Tibial nerve (tissue), 4 donors: Measurements from ENCODE around the gene PRSS53.
A peak's percentile ranks its signal among the peaks of the same experiment; 100 is the strongest.

Experiments used
- CTCF ChIP-seq, 5 experiments: fragments of 200-600 bp in 3 of 5; fragments of 450-650 bp in 2 of 5; sonication (generic) in 3 of 5; IDR thresholded peaks; one replicate each; pipeline ENCODE4 v1.5.1; 2016 to 2019; ENCODE audit warnings: antibody characterized with exemption in 5 of 5, mild to moderate bottlenecking in 3 of 5, moderate library complexity in 2 of 5
- EP300 ChIP-seq, 2 donors: sonication (generic); formaldehyde crosslinking; IDR thresholded peaks; one replicate each; pipeline ENCODE4 v1.6.1; 2017; ENCODE audit warnings: antibody characterized with exemption in 2 of 2, mild to moderate bottlenecking in 1 of 2
- POLR2A ChIP-seq, 2 donors: fragments of 450-650 bp; IDR thresholded peaks; one replicate each; pipeline ENCODE4 v1.6.1; 2017; ENCODE audit warnings: antibody characterized with exemption in 2 of 2, mild to moderate bottlenecking in 2 of 2, moderate library complexity in 2 of 2

GRCh38 chr16:31073142-31073969 is 15.4 kb downstream of the PRSS53 start:
- TF ChIP-seq CTCF (IDR thresholded peaks at IDR 0.05): peak in 2 of 5 experiments; percentile 16 to 60
- no peak for TF ChIP-seq POLR2A (IDR thresholded peaks at IDR 0.05)
- TF ChIP-seq EP300 (IDR thresholded peaks at IDR 0.05): no peak
